Stimulated activated CD8-positive, alpha-beta memory T cell treated with anti-CD3 and anti-CD28 coated beads, Interleukin-4, amount 100 ng/mL, for 24 hours (primary cell): Measurements from ENCODE around the gene PPP1R3F.

ENCODE experiments used
- DNase-seq: peaks from one replicate; pipeline ENCODE4 v3.0.0-alpha.2; 2020; ENCODE audit warnings: low read depth

Gene PPP1R3F

DNA sequence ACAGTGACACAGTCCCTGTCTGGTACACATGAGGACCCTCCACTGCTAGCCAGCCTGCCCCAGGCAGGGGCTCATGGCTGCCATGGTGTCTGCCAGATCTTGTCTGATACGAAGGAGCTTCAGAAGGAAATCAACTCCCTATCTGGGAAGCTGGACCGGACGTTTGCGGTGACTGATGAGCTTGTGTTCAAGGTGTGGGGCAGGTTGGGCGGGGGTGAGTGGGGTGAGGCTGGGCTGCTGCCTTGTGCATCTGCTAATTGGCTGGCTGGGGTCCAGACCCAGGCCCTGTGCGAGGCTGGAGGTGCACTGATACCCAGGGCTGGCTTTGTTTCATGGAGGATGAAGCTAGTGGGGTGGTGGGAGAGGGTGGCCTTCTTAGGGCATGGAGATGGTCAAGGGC, 20.5 kb upstream of the PPP1R3F start:
- DNase-seq: no peak

GRCh38 chrX:49249616-49250015, 20.0 kb upstream of the PPP1R3F start:
- no peak for DNase-seq

DNA sequence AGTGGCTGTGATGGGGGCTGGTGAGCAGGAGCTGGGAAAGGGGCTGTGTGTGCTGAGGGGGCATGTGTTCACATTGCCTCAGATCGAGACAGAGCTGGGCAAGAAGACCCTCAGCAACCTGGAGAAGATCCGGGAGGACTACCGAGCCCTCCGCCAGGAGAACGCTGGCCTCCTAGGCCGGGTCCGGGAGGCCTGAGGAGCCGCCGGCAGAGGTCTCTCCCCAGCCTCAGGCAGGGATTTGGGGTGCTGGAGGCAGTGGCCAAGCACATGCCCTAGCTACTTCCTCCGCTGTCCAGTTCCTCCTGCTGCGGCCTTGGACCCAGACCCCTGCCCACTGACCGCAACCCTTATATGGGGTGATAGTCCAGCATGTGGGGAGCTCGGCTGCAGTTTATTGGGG, 19.5 kb upstream of the PPP1R3F start:
- no peak for DNase-seq

DNA sequence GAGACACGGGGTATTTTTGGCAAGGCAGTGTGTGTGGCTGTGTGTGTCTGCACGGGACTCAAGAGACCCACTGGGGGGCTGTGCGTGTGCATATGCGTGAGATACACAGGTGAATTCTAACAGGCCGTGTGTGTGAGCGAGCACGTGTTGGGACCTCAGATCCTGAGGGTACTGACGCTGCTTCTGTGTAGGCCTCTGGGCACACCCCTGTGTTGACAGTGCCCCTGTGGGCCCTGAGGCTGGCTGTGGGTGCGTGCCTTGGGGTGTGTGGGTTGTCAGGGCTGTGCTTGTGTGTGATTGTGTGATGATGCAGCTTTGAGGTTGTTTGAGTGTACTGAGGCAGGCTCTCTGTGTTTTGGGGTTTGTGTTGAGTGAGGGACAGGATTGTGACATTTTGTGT, 19.0 kb upstream of the PPP1R3F start:
- no peak for DNase-seq

GRCh38 chrX:49251325-49251724, 18.3 kb upstream of the PPP1R3F start:
- DNase-seq: no peak

GRCh38 chrX:49254639-49255038, 15.0 kb upstream of the PPP1R3F start:
- no peak for DNase-seq

DNA sequence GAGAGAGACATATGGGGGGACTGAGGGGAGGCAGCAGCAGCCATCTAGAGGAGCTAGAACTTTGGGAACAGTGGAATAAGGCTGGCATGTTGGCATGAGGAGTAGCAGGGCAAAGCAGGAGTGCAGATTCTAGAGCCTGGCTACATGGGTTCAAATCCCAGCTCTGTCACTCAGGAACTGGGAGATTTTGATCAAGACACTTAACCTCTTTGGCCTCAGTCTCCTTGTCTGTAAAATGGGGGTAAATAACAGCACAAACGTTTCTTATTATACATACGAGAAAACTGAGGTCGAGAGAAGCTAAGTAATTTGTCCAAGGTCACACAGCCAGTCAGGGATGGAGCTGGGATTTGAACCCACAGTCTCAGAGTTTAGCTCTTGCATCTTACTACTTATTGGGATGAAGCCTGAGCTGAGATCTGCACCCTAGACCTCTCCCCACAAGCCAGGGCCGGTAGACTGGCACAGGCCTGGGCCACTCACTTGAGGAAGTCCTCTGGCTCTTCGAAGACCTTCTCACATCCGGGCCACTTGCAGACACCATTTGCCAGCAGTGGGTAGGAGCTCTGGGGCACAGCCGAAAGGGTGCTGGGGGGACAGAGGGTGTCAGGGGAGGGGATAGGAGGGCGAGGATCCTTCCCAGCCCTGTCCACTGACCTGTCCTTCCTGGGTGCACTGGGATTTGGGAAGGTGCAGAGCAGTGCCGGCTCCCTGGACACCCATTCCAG, 13.2 kb upstream of the PPP1R3F start:
- DNase-seq: no peak

- DNase-seq: no peak
Observed at GRCh38 chrX:49257074-49257790, 12.4 kb upstream of the PPP1R3F start.

- DNase-seq: no peak
Observed at GRCh38 chrX:49257846-49258748, 11.5 kb upstream of the PPP1R3F start.

DNA sequence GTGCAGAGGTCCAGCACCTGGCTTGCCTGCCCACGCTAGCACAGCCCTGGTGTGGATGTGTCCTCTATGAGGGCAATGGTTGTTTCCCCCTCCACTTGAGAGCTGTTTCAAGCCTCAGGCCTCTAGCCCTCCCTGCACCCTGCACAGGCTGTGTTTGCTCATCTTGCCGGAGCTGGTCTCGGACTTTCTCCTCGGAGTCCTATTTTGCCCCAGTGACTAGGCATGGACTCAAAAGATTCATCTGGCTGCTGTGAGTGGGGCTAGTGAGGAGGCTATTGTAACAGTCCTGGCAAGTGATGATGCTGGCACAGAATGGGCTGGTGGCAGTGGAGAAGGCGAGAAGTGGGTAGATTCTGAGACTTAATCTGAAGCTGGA, 10.9 kb upstream of the PPP1R3F start:
- DNase-seq: no peak

DNA sequence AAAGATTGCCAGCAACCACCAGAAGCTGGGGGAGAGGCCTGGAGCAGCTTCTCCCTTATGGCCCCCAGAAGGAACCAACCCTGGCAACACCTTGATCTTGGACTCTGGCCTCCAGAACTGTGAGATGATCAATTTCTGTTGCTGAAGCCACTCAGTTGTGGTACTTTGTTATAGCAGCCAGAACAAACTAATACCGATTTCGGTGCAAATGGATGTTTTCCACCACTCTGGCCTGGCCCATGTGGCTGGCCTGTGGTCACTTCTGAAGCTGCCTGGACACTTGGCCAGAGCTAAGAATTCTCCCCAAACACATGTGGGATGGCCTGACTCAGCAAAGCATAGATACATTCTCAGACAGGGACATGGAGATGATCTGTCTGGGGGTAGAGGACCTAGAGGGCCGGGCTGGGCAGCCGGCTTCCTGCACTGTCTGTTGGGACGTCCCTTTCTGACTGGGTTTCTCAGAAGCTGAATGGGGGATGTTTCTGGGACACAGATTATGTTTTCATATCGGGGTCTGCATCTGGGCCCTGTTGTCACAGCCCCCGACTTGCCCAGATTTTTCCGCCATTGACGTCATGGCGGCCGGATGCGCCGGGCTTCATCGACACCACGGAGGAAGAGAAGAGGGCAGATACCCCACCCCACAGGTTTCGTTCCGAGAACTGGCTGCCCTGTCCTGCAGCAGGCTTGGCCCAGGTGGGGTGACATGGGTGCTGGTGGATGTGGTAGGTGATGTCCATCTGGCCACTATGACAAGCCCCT, 9.2 kb upstream of the PPP1R3F start:
- no peak for DNase-seq

GRCh38 chrX:49262603-49263002, 7.0 kb upstream of the PPP1R3F start:
- no peak for DNase-seq

DNA sequence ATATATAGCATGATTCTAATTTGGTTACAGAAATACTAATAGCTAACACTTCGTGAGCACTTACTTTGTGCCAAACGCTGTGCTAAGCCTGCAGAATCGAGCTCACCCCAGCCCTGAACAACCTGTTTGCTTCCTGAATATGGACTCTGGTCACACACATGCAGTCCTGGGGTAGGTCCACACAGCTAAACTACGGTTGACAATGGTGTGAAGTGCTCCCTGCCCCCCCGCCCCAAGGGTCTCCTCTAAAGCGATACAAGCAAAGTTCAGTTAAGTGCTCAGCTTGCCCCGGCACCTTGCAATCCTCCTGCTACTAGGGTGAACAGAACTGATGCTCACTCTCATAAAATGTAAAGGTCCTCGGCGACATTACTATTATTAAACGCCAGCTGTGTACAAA, 6.0 kb upstream of the PPP1R3F start:
- DNase-seq: no peak

DNA sequence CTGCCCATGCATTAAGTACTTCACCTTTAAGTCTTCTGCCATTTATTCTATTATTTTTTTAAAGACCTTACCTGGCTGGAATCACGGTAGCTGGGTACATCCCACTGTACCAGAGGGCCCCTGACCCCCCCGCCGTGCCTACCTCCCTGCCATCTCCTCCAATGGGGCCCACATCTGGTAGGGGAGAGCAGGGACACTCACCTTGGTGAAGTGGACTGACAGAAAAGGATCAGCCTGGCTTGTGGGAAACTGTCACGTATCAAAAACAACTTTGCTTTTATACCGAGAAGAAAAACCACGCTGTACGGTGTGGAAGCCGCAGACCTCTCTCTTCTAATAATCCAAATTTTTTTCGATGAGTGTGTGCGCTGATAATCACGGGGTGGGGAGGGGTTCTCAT, 5.1 kb upstream of the PPP1R3F start, which contains the start of gene FOXP3:
Gene FOXP3 (minus strand): TSS at position 251 of the 400 bp plus-strand sequence. CDS start 6,205 bp downstream, outside the sequence.
- DNase-seq: no peak

- DNase-seq: no peak
Observed at GRCh38 chrX:49266523-49267445, 2.8 kb upstream of the PPP1R3F start.

- DNase-seq: no peak
Observed at GRCh38 chrX:49268702-49269009, 937 bp upstream of the PPP1R3F start.

- peak; percentile 89 for DNase-seq
Observed at GRCh38 chrX:49269010-49269766, 405 bp upstream of the PPP1R3F start.

GRCh38 chrX:49270249-49270921, 792 bp downstream of the PPP1R3F start:
- DNase-seq: no peak

DNA sequence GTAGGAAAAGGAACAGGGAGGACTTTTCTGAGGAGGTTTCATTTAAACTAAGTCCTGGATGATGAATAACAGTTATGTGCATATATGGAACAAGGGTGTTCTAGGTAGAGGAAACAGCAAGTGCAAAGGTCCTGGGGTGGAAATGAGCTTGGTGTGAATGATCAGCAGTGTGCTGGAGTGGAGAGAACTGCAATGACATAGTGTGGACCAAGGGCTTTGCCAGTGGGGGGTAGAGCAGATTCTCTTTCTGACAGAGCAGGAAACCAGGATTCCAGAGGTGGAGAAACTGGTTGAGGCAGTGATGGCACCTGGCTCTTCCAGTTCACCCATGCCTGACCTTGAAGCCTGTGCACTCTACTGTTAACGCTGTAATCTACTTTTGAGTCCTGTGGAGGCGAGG, 1.7 kb downstream of the PPP1R3F start:
- no peak for DNase-seq

GRCh38 chrX:49272421-49272820, 2.8 kb downstream of the PPP1R3F start:
- no peak for DNase-seq
